Brain pericyte (primary cell): ENCODE data around the gene NEK8.
"Not testable (repeated sequence)": the region's sequence is repeated elsewhere in the genome, so short reads cannot be mapped to it uniquely, and the experiment has no call there.

Source experiments
- DNase-seq: peaks from one replicate; pipeline ENCODE4 v3.0.0-alpha.2; 2012; ENCODE audit warnings: low read depth, low spot score

Gene NEK8

DNA sequence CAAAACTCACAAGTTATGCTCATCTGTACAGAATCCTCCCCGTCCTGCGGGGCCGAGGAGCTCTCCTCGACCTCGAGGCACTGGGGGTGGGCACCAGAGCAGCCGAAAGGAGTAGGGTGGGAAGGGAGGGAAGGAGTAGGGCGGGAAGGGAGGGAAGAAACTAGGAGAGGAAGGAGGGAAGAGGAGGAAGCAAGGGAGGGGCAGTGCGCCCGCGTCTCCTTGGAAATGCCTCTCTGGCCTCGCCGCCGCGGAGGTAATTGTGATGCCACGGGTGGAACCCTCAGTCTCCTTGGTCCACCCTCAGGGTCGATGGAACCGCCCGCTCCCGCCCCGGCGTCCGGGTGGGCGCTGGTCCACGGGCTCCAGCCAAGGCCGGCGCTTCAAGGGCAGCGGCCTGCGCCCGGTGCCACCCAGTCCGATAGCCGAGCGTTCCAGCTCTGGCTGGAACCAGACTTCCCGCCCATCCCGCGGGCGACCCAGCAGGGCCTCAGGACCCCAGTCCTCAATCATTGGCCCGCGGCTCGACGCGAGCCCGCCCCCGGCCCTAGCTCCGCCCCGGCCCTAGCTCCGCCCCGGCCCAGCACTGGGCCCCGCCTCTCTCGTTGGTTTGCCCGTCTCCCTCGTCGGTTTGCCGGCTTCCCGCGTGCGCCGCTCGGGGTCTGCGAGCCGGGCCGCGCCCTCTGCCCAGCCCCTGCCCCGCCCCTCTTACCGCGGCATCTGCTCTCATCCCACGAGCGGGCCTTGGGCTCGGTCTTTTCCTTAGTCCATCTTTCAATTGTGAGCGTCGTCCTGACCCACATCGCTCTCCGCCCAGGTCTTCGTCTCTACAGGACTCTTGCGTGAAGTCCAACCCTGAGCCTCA, 17.5 kb upstream of the NEK8 start:
- peak; percentile 71 for DNase-seq

DNA sequence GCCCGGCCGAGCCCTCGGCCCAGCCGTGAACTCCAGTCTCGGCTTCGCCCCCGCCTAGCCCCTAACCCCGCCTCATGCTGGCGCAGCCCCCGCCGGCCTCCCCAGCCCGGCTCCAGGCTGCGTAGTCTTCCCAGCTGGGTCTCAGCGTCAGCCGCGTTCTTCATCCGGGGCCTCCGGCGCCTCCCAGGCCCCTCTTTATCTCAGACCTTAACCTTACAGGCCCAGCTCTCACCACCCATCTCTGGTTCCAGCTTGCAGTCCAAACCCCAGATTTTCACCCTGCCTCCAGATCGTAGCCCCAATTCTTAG, 16.9 kb upstream of the NEK8 start, which contains the start of gene PROCA1:
Gene PROCA1, minus strand, starts transcription at position 166 of the 309 bp plus-strand sequence. CDS start 228 bp downstream, outside the sequence.
- DNase-seq = no peak

DNA sequence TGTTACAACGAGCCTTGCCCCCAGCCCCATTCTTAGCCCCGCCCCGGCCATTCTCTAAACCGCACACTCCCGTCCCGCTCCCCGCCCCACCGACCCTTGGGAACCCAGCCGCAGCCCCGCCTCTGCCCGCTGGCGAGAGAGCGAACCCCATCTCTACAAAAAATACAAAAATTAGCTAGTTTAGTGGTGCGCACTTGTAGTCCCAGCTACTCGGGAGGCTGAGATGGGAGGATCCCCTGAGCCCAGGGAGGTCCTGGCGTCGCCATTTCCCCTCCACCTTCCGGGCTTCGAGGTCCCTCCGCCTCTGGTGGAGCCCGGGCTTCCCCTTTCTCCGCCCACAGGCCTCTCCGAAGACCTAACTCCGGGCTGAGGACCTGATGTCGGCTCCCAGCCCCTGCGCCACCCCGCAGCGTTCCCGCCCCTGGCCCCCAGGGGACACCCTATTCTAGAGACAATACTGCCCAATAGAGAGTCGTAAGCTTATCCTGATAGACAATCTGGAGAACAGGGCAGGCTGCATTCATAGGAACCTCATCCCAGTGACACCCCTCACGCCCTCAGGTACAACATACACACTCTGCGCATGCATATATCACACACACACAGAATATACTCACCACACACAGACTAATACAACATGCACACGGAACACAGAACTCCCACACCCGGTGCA, 16.4 kb upstream of the NEK8 start:
- DNase-seq = no peak

DNA sequence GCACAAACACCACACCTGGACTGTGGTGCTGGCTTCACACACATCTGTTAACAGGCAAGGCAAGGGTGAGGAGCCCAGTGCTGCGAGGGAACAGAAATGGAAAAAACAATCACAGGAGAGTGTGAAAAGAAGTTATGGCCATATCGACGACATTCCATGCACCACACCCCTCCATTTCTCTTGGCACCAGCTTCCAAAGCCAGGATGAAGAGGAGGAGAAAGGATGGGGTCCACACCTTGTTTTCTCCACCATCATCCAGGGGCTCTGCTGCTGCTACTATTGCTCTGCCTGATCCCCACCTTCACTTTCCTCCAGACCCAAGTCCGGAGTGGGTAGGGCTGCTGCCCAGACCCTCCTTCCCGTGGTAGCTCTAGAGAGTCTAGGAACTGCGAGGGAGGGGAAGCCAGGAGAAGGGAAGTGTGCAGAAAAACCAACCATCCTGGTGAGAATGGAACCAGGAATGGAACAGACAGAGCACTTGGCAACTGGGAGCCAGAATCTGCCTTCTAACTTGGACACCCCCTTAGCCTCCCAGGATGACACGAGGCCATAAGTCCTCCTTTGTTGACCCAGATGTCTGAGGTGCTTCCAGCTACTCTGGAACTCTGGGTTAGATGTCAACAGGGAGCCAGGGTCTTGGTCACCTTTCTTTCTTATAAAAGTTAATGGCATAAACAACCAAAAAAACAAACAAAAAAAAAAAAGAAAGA, 15.7 kb upstream of the NEK8 start:
- DNase-seq = no peak

DNA sequence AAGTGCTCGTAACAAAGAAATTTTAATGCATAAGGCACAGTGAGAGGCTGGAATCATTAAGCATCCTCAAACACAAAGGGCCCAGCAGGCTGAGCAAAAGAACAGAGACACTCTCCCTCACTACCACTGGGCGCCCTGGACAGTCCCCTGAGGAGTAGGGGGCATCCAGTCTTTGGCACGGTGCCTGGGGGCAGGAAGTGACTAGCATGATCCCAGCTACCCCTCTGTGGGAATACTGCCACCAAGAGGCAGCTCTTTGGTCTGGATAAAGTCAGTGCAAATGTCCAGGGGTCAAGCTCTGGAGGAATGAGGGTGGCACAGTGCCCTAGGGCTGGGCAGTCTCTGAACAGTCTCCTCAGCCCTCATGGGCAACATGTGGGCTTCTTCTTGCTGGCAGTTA, 14.3 kb upstream of the NEK8 start:
- no peak for DNase-seq

DNA sequence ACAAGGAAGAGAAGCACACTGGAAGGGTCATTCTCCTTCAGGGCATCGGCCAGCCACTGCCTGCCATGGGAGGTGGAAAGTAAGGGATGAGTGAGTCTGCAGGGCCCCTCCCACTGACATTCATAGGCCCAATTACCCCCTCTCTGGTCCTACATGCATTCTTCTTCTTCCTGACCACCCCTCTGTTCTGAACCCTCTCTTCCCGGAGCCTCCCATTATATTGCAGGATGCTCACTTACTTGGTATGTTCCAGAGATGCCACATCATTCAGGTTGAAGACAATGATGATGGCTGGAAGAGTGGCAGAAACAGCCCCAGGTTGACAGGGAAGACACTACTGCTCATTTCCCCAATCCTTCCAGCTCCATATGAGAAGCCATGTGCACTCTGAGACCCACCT, 13.4 kb upstream of the NEK8 start:
- no peak for DNase-seq

DNA sequence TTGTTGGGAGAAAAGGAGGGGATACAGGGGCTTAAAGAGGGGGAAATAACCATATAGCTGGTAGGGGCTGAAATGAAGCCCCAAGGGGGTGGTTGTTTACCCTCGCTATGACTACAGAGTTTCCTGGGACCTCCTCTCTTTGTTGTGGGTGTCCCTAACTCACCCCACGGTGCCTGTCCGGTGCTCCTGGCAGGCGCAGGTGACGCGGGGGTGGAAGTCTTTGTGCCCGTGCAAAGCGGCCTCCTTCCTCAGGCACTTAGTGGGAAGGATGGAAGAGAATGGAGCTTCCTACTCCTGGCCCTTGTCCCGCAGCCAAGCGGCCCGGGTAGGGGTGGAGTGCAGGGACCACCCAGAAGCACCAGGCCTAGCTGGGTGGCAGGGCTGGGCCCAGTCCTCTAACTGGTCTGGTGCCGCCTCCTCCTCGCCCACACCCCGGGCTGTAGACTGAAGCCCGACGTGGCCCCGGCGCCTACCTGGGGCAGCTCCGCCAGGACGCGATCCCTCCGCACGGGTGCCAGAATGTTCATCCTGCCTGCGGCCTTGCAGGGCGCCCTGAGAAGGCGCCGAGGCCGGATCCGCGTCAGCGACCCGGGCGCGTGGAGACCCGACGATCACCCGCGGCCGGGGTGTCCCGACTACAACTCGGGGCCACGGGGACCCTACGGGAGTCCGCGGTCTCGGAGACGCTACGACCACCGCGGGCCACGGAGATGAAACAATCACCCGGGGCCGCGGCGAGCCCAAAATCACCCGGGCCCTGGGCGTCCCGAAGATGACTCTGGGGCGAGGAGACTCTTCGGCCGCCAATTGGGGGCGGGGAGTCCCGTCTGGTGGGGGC, 11.6 kb upstream of the NEK8 start:
- DNase-seq = no peak

DNA sequence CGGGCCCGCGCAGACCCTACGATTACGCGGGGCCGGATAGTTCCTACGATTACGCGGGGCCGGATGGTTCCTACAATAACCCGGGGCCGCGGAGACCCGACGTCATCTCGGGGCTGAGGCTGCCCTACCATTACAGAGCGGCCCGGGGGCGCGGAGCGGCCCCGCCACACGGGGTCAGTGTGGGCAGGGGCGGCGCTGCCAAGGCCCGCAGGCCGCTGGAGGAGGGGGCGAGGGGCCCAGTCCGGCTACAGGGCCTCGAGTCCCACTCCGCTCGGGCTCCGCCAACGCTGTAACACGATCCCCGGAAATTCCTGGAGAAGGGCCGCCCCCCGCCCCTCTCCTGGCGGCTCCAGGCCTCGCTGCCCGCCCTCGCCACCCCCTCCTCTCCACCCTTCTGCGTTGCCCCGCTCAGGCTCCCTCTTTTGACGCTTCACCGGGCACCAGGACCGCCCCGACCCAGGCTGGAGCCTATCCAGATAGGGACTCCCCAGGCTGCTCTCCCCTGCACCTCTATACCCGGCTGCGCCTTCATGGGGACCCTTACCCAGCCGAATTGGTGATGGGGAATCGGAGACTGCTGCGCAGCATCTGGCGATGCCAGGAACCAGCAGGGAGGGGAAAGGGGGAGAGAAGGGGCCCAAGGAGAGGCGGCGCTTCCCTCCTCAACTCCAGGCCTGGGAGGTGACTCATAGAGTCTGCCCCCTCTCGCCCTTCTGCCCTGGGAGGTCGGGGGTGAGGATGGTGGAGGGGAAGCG, 10.8 kb upstream of the NEK8 start, which contains the start of gene RAB34:
Gene RAB34, minus strand, starts transcription at position 291 of the 755 bp plus-strand sequence. CDS start 602 bp downstream, outside the sequence.
- DNase-seq = peak; percentile 61

DNA sequence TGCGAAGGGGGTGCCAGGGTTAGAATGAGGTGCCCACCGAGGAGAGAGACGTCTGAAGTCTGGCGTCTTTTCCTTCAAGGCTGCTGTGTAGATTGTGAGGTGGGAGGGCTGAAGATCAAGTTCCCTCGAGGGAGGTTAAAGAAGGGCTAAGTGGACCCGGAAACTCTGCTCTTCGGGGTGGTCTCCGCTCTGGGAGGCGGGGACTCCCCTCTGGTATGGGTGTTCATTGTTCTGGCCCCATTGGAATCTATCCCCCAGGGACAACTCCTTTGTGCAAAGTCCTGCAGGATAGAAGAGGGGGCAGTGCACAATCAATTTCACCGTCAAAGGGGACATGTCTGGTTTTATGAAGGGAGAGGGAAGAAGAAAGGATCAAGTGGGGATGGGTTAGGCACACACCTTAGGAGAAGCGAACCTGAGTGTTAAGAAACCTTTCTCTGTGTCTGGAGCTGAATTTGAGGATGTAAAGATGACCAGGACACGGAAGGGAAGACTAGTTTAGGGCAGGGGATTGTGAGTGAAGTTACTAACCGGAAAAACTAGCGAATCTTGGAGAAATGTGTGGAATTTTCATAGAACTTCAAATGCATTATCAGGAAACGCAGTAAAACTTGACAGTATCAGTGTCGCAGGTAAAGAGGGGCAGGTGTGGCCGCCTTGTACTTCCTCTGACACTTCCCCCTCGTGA, 10.1 kb upstream of the NEK8 start:
- DNase-seq = no peak

DNA sequence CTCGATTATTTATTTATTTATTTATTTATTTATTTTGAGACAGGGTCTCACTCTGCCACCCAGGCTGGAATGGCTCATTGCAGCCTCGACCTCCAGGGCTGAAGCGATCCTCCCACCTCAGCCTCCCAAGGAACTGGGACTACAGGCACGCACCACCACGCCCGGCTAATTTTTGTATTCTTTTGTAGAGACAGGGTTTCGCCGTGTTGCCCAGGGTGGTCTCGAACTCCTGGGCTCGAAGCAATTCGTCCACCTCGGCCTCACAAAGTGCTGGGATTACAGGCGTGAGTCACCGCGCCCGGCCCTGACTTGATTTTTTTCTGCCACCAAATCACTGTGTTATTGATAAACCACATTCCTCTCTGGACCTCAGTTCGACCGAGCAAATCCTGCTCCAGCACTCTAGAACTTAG, 9.6 kb upstream of the NEK8 start:
- DNase-seq = no peak

DNA sequence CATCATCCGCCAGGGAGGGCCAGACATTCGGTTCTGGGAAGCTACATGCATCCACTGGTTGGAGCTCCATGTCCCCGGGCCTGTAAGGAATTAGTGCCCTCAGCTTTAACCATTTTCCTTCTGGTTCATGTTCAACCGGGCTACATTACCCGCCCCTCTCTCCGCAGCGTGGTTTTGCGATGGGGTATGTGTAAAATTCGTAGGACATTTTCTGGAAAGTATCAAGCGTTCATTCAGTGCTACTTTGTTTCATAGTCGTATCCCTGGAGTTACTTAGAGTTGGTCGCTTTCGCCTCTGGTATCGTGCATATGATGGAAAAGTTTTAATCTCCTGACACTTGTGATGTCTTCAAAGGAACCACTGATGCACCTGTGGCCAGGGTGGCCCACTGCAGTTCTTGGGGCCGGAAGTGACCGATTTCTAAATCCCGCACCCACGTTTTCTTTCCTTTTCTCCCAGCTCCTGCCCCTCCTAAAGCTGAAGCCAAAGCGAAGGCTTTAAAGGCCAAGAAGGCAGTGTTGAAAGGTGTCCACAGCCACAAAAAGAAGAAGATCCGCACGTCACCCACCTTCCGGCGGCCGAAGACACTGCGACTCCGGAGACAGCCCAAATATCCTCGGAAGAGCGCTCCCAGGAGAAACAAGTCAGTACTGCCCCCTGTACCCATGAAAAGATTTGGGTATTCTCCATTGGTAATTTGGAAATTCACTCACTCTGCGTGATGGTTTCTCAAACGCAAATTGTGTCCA, 8.2 kb upstream of the NEK8 start:
- no peak for DNase-seq

DNA sequence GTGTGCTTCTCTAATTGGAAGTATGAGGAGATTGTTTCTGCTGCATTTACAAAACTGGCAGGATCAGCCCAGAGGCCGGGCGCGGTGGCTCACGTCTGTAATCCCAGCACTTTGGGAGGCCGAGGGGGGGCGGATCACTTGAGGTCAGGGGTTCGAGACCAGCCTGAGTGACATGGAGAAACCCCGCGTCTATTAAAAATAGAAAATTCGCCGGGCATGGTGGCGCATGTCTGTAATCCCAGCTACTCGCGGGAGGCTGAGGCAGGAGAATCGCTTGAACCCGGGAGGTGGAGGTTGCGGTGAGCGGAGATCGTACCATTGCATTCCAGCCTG, 7.6 kb upstream of the NEK8 start:
- not testable (repeated sequence) for DNase-seq

DNA sequence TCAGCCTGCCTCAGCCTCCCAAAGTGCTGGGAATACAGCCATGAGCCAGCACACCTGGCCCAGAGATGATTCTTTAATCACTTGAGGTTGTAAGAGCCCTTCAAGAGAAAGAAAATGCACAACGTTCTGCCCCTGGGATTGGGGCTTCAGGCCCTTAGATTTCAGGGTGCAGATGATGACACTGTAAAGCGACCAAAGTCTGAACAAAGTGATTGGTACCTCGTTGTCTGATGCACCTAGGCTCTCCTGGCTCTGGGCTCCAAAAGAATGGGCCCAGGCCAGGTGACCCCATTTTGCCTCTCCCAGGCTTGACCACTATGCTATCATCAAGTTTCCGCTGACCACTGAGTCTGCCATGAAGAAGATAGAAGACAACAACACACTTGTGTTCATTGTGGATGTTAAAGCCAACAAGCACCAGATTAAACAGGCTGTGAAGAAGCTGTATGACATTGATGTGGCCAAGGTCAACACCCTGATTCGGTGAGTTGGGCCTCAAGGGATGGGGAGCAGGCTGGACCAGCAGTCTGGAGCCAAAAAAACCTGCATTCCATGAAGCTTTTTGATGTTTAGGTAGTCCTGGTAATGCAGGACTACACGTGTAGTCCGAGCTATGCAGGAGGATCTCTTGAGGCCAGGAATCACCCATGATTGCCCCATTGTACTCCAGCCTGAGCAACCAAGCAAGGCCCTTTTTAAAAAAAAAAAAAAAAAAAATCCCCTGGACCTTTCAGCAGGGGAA, 6.0 kb upstream of the NEK8 start:
- no peak for DNase-seq

DNA sequence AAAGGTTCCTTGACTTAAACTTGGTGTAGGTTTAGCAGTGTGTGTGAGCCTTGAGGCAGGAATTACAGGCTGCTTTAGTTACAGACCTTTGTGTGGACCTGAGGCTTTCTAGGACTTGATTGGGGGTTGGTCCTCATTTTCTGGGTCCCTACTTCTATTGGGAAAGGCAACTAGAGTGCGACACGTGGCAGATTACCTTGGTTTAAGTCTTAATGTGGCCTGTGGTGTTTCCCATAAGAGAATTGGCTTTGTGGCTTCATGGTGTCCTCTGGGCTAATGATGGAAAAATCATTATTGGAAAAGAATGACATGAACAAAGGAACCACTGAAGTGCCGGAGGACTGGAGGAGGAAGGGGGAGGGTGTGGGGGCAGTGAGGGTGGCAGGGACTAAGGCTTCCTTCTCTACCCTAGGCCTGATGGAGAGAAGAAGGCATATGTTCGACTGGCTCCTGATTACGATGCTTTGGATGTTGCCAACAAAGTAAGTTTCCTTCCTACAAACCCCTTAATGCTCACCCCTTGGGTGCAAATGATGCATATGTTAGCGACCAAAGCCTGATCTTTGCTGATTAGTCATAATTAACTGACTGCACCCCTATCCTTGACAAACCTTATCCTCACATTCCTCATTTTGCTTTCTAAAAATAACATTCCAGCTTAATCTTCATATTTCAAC, 5.3 kb upstream of the NEK8 start:
- no peak for DNase-seq

DNA sequence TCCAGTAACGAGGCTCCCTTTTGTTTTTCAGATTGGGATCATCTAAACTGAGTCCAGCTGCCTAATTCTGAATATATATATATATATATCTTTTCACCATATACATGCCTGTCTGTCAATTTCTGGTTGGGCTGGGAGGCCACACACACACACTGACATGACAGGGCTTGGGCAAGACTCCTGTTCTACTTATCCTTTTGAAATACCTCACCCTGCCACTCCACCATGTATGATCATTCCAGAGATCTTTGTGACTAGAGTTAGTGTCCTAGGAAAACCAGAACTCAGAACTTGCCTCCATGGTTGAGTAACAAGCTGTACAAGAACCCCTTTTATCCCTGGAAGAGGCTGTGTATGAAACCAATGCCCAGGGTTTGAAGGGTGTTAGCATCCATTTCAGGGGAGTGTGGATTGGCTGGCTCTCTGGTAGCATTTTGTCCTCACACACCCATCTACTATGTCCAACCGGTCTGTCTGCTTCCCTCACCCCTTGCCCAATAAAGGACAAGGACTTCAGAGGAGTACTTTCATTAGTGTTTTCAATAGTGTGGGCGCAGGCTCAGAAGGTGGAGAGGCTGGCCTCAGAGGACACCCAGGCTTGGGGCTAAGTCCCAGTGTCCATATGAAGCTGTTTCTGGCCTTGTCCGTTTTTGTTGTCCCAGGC, 4.6 kb upstream of the NEK8 start:
- DNase-seq = not testable (repeated sequence)

DNA sequence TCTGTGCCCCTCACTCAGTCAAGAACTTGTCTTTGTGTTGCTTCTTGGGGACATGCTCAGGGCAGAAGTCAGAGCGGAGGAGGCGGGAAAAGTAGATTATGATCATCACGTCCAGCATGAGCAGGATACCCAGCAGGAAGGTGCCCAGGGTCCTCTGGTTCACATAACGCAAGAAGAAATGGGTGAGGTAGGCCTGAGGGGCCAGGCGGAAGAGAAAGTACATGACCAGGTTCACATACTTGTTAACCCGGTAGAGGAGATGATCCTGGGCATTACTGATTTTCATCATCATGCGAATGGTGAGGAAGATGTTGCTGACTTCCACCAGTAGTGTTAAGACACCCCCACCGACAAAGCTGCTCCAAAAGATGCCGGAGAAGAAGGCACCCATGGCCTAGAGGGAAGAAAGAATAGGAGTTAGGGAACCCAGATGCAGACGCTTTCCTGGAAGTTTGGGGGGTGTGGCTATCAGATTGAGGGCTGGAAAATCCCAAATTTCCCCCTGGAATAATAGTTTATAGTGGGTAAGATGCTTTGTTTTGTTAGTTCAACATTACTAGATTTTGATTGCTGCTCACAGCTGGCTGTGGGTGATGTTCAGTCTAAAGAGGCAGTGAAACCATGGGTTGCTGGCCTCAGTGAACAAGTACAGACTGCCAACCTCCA, 4.0 kb upstream of the NEK8 start:
- no peak for DNase-seq

DNA sequence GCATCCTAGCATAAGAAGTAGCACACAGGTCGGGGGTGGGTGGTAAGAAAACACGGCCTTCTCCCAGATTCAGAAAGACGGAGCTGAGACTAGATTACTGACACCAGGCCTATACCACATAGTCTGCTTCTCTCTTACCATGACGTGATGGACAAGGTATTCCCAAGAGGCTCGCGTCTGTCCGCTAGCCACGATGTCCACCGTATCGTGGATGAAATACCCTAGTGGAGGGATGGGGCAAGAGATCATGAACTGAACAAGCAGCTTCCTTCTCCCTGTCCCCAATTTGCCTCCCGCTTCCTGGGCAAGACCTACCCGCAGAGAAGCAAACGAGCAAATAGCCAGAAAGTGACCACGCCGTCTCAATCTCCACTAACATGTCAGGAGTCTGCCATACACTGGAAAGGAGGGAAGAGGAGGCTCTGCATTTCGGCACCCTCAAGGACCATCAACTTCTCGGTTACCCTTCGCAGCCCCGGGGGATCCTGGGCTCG, 3.4 kb upstream of the NEK8 start:
- DNase-seq = no peak
